A549 (cell line): ENCODE measurements around the gene KDF1. TPM values are rescaled to one million over a fixed set of nuclear protein-coding genes. Genes with fewer than 3 reads are reported as not detected.

Source experiments
- ATAC-seq, 2 experiments: fragments of 200-7000 bp in 1 of 2; fragments of >200 bp in 1 of 2; cut with Nextera tagmentation in 1 of 2; cut with Tn5 transposase in 1 of 2; 3 replicates each; pipeline versions ENCODE4 v1.8.0 to v1.9.1; 2018 to 2020; ENCODE audit warnings: mild to moderate bottlenecking in 1 of 2, moderate library complexity in 1 of 2
- CTCF ChIA-PET: fragments of 300-600 bp; sonication (Branson Sonifier 250); formaldehyde crosslinking; extraction: SDS; loops from one replicate; lab custom pipeline; 2021; ENCODE audit warnings: antibody characterized with exemption, inconsistent platforms; lab: Yijun Ruan, JAX
- POLR2A ChIA-PET: fragments of 350-600 bp; formaldehyde crosslinking; extraction: SDS; loops from one replicate; lab custom pipeline; 2021; ENCODE audit warnings: antibody characterized with exemption, inconsistent platforms; lab: Yijun Ruan, JAX
- DNase-seq, 2 experiments: peaks; one replicate each; pipeline versions ENCODE4 v3.0.0 to v3.0.0-alpha.2; 2011 to 2016; ENCODE audit warnings: low read depth in 1 of 2, low spot score in 1 of 2
- FAIRE-seq: peaks from 2 replicates; lab custom pipeline; 2011; peaks lifted over from hg19 to GRCh38; lab: Jason Lieb, UNC
- H3K27ac ChIP-seq, 2 experiments: fragments of >200 bp; sonication (Bioruptor Twin); formaldehyde crosslinking; 3 replicates each; pipeline ENCODE4 v1.5.1; 2016 to 2017
- H3K4me1 ChIP-seq: fragments of >200 bp; sonication (Bioruptor Twin); formaldehyde crosslinking; 3 replicates; pipeline ENCODE4 v1.6.1; 2016
- H3K4me2 ChIP-seq: fragments of >200 bp; sonication (Bioruptor Twin); formaldehyde crosslinking; 3 replicates; pipeline ENCODE4 v1.6.1; 2016
- H3K4me3 ChIP-seq: fragments of >200 bp; sonication (Bioruptor Twin); formaldehyde crosslinking; 3 replicates; pipeline ENCODE4 v1.5.1; 2016
- H3K9me3 ChIP-seq: fragments of >200 bp; sonication (Bioruptor Twin); formaldehyde crosslinking; 3 replicates; pipeline ENCODE4 v1.6.1; 2016
- BCL3 ChIP-seq: fragments of >200 bp; sonication (Bioruptor Twin); formaldehyde crosslinking; IDR thresholded peaks from 3 replicates; pipeline ENCODE4 v1.6.1; 2016
- BHLHE40 ChIP-seq: IDR thresholded peaks from 2 replicates; pipeline ENCODE4 v1.6.1; 2012; ENCODE audit warnings: low read depth, low read length, inconsistent platforms
- CTCF ChIP-seq: fragments of >200 bp; sonication (Bioruptor Twin); formaldehyde crosslinking; IDR thresholded peaks from 3 replicates; pipeline ENCODE4 v1.5.1; 2016
- EHF ChIP-seq: fragments of 250-450 bp; sonication (Bioruptor Pico); IDR thresholded peaks from 2 replicates; pipeline ENCODE4 v1.5.0; 2020; ENCODE audit warnings: mild to moderate bottlenecking
- EHMT2 ChIP-seq: fragments of 200-600 bp; sonication (generic); IDR thresholded peaks from 2 replicates; pipeline ENCODE4 v1.6.1; 2016; ENCODE audit warnings: antibody characterized with exemption, low read depth, mild to moderate bottlenecking, moderate library complexity
- ELK1 ChIP-seq: fragments of 150-350 bp; IDR thresholded peaks from 2 replicates; pipeline ENCODE4 v1.6.1; 2014; ENCODE audit warnings: low read depth, mild to moderate bottlenecking, low read length
- EP300 ChIP-seq, 2 experiments: fragments of >200 bp; sonication (Bioruptor Twin); formaldehyde crosslinking; IDR thresholded peaks; 2 replicates in 1 of 2; 3 replicates in 1 of 2; pipeline ENCODE4 v1.6.1; 2016 to 2017
- FOSB ChIP-seq: fragments of 250-450 bp; sonication (Bioruptor Pico); IDR thresholded peaks from 2 replicates; pipeline ENCODE4 v1.5.0; 2020; ENCODE audit warnings: mild to moderate bottlenecking, moderate library complexity
- FOSL2 ChIP-seq, 2 experiments: fragments of 450-650 bp in 1 of 2; fragments of >200 bp in 1 of 2; sonication (Bioruptor Twin) in 1 of 2; formaldehyde crosslinking; IDR thresholded peaks; 2 replicates each; pipeline versions ENCODE4 v1.5.0 to v1.6.1; 2016 to 2020; ENCODE audit warnings: mild to moderate bottlenecking in 1 of 2, moderate library complexity in 1 of 2
- FOXS1 ChIP-seq: fragments of 250-450 bp; sonication (Bioruptor Pico); IDR thresholded peaks from 2 replicates; pipeline ENCODE4 v1.5.0; 2020; ENCODE audit warnings: mild to moderate bottlenecking, moderate library complexity
- JUN ChIP-seq, 2 experiments: fragments of >200 bp; sonication (Bioruptor Twin); formaldehyde crosslinking; IDR thresholded peaks; 2 replicates in 1 of 2; 3 replicates in 1 of 2; pipeline ENCODE4 v1.6.1; 2016 to 2017
- JUNB ChIP-seq: fragments of >200 bp; sonication (Bioruptor Twin); formaldehyde crosslinking; IDR thresholded peaks from 2 replicates; pipeline ENCODE4 v1.6.1; 2016
- MAFK ChIP-seq: fragments of 450-650 bp; IDR thresholded peaks from 2 replicates; pipeline ENCODE4 v1.6.1; 2014; ENCODE audit not compliant: partially characterized antibody
- MAX ChIP-seq: IDR thresholded peaks from 2 replicates; pipeline ENCODE4 v1.6.1; 2012
- MAZ ChIP-seq: fragments of 150-350 bp; IDR thresholded peaks from 2 replicates; pipeline ENCODE4 v1.6.1; 2014; ENCODE audit warnings: antibody characterized with exemption, low read depth, low read length, borderline replicate concordance
- MYC ChIP-seq: IDR thresholded peaks from 2 replicates; pipeline ENCODE4 v1.6.1; 2012; ENCODE audit warnings: mild to moderate bottlenecking, inconsistent platforms, low read length, improper control_type of control experiment, borderline replicate concordance
- NFE2L2 ChIP-seq: fragments of 150-350 bp; conservative IDR thresholded peaks from 2 replicates; pipeline ENCODE4 v1.6.1; 2014; ENCODE audit warnings: low read length
- PBX3 ChIP-seq: IDR thresholded peaks from 2 replicates; pipeline ENCODE4 v1.6.1; 2012
- PHF8 ChIP-seq: fragments of 200-600 bp; sonication (generic); IDR thresholded peaks from 2 replicates; pipeline ENCODE4 v1.6.1; 2016; ENCODE audit warnings: low read depth, mild to moderate bottlenecking, antibody characterized with exemption, moderate library complexity, borderline replicate concordance
- POLR2A ChIP-seq: IDR thresholded peaks from 2 replicates; pipeline ENCODE4 v1.6.1; 2012; ENCODE audit warnings: mild to moderate bottlenecking, low read length
- POLR2AphosphoS2 ChIP-seq: conservative IDR thresholded peaks from 2 replicates; pipeline ENCODE4 v1.6.1; 2012; ENCODE audit warnings: low read length, improper control_type of control experiment, inconsistent platforms
- RAD21 ChIP-seq, 2 experiments: fragments of >200 bp in 1 of 2; sonication (Bioruptor Twin) in 1 of 2; formaldehyde crosslinking in 1 of 2; IDR thresholded peaks in 1 of 2; conservative IDR thresholded peaks in 1 of 2; 2 replicates in 1 of 2; 3 replicates in 1 of 2; pipeline ENCODE4 v1.6.1; 2012 to 2018; ENCODE audit warnings: inconsistent platforms in 1 of 2
- RARB ChIP-seq: fragments of 250-450 bp; sonication (Bioruptor Pico); IDR thresholded peaks from 2 replicates; pipeline ENCODE4 v1.8.0; 2021; ENCODE audit warnings: mild to moderate bottlenecking, moderate library complexity
- RNF2 ChIP-seq: fragments of 200-600 bp; sonication (generic); IDR thresholded peaks from 2 replicates; pipeline ENCODE4 v1.6.1; 2016; ENCODE audit warnings: low read depth, mild to moderate bottlenecking, antibody characterized with exemption, moderate library complexity, borderline replicate concordance
- TFCP2L1 ChIP-seq: fragments of 250-450 bp; sonication (Bioruptor Pico); IDR thresholded peaks from 2 replicates; pipeline ENCODE4 v1.5.0; 2021; ENCODE audit warnings: mild to moderate bottlenecking
- ZFP36 ChIP-seq: fragments of 450-650 bp; IDR thresholded peaks from 2 replicates; pipeline ENCODE4 v1.6.1; 2014; ENCODE audit warnings: borderline replicate concordance; ENCODE audit not compliant: partially characterized antibody
- ZSCAN20 ChIP-seq: fragments of 250-450 bp; sonication (Bioruptor Pico); IDR thresholded peaks from 2 replicates; pipeline ENCODE4 v1.8.0; 2022; ENCODE audit warnings: mild to moderate bottlenecking, moderate library complexity
- WGBS: methylation state at CpG from one replicate; pipeline ENCODE4 v1.1.6; 2017; ENCODE audit errors: missing lambda C conversion rate; 5-methylcytosine and 5-hydroxymethylcytosine counted together
- polyA plus RNA-seq, 4 experiments: library from polyadenylated mRNA; depleted of rRNA in 3 of 4; stranded (reverse); fragments of >200 nt; fragmentation: RNase III in 1 of 4; extraction: RNeasy Plus Mini Kit Qiagen cat#74134 plus additional on column Dnase treatment in 1 of 4; gene quantifications; 2 replicates in 3 of 4; 3 replicates in 1 of 4; pipeline ENCODE4 v1.2.3, GENCODE V29; 2011 to 2017

The KDF1 gene
- polyA plus RNA-seq, 2 of the 4 experiments (the other 2 are of a cell fraction), result not detected

GRCh38 chr1:26932531-26932930 is 27.7 kb downstream of the KDF1 start:
- H3K27ac ChIP-seq, result no peak overlapping the region
- 90% methylated on average over 3 of the region's 3 CpGs for WGBS
- FAIRE-seq, result no peak
- ATAC-seq, result no peak
- no peak for TF ChIP-seq MAFK
- TF ChIP-seq RAD21 (conservative IDR thresholded peaks at IDR 0.05 in 1 of 2, IDR thresholded peaks at IDR 0.05 in 1 of 2), result no peak
- TF ChIP-seq TFCP2L1, result no peak
- TF ChIP-seq MYC, result no peak
- TF ChIP-seq EP300 (IDR thresholded peaks at IDR 0.05), result no peak
- TF ChIP-seq POLR2AphosphoS2, result no peak
- no peak for TF ChIP-seq BCL3
- TF ChIP-seq FOSB, result no peak
- no peak for TF ChIP-seq MAZ
- TF ChIP-seq PBX3, result no peak
- no peak for TF ChIP-seq CTCF
- H3K4me2 ChIP-seq, result no peak overlapping the region
- DNase-seq, result no peak
- ChIA-PET POLR2A (no interaction called here), CTCF (interaction anchor here (0.7 kb wide), 1 partner anchor 9 kb away, joined by 3 read pairs; no protein-coding TSS in a partner anchor)
- no peaks in the 10 kb centered on the region for H3K4me1 ChIP-seq
- no peaks in the 10 kb centered on the region for H3K9me3 ChIP-seq
- no peak overlapping the region for H3K4me3 ChIP-seq

GRCh38 chr1:26923711-26924110 is 36.6 kb downstream of the KDF1 start:
- POLR2A ChIA-PET, result interaction anchor here (0.6 kb wide), 1 partner anchor 12 kb away, joined by 3 read pairs; no protein-coding TSS in a partner anchor
- ATAC-seq, result no peak
- Histone ChIP-seq H3K4me3 (no peak overlapping the region), H3K4me2 (peak overlapping the region; percentile 99), H3K4me1 (peaks cover 18% of the 10 kb centered on the region), H3K27ac (no peak overlapping the region), H3K9me3 (no peaks in the 10 kb centered on the region)
- 82% methylated on average over 3 of the region's 3 CpGs for WGBS
- TF ChIP-seq RNF2 (no peak), EHMT2 (no peak), JUNB (no peak), PHF8 (no peak), POLR2AphosphoS2 (no peak), MAFK (no peak), EHF (CRISPR knock-in tag) (no peak)
- no peak for DNase-seq
- FAIRE-seq, result no peak
- CTCF ChIA-PET, result interaction anchor here (0.8 kb wide), 1 partner anchor 8 kb away, joined by 3 read pairs; no protein-coding TSS in a partner anchor

- peak overlapping the region; percentile 98 for H3K4me3 ChIP-seq
- peaks cover 18% of the 10 kb centered on the region for H3K4me1 ChIP-seq
- ATAC-seq (no peak), DNase-seq (no peak), FAIRE-seq (no peak)
- peak overlapping the region in 1 of 2 experiments; percentile 98; a peak in 3 of 6 replicates for H3K27ac ChIP-seq
- H3K9me3 ChIP-seq, result no peaks in the 10 kb centered on the region
- ChIA-PET POLR2A (no interaction called here), CTCF (no interaction called here)
- WGBS, result 86% methylated on average over 3 of the region's 3 CpGs
- peak overlapping the region; percentile 99 for H3K4me2 ChIP-seq
- no peak for TF ChIP-seq NFE2L2
- no peak for TF ChIP-seq FOSL2 (IDR thresholded peaks at IDR 0.05)
- no peak for TF ChIP-seq FOSL2 (CRISPR knock-in tag; IDR thresholded peaks at IDR 0.05)
- no peak for TF ChIP-seq MAFK
- no peak for TF ChIP-seq JUN (IDR thresholded peaks at IDR 0.05)
- no peak for TF ChIP-seq EHMT2
- no peak for TF ChIP-seq MAX
- no peak for TF ChIP-seq FOXS1
- TF ChIP-seq CTCF, result no peak
- no peak for TF ChIP-seq RARB (CRISPR knock-in tag)
- no peak for TF ChIP-seq JUNB
- no peak for TF ChIP-seq POLR2A
- TF ChIP-seq BHLHE40, result no peak
- TF ChIP-seq ZSCAN20 (CRISPR knock-in tag), result no peak
- TF ChIP-seq ELK1, result no peak
- TF ChIP-seq ZFP36, result no peak
- TF ChIP-seq EP300 (IDR thresholded peaks at IDR 0.05), result no peak
Measured at GRCh38 chr1:26922901-26923300, 37.4 kb downstream of the KDF1 start.
